AG09309 (cell line): ENCODE data around the gene ZC3H7A.

Experiments
- DNase-seq: peaks from one replicate; pipeline ENCODE4 v3.0.0-alpha.2; 2010; ENCODE audit warnings: low read depth
- H3K4me3 ChIP-seq: 2 replicates; pipeline ENCODE4 v1.5.1; 2011; ENCODE audit warnings: mild to moderate bottlenecking, low read depth, low read length, moderate library complexity; ENCODE audit not compliant: control insufficient read depth
- CTCF ChIP-seq: IDR thresholded peaks from 2 replicates; pipeline ENCODE4 v1.5.1; 2011; ENCODE audit warnings: mild to moderate bottlenecking, low read depth, low read length, inconsistent platforms; ENCODE audit not compliant: insufficient read depth, control insufficient read depth; ENCODE audit errors: missing control alignments

The ZC3H7A gene

DNA sequence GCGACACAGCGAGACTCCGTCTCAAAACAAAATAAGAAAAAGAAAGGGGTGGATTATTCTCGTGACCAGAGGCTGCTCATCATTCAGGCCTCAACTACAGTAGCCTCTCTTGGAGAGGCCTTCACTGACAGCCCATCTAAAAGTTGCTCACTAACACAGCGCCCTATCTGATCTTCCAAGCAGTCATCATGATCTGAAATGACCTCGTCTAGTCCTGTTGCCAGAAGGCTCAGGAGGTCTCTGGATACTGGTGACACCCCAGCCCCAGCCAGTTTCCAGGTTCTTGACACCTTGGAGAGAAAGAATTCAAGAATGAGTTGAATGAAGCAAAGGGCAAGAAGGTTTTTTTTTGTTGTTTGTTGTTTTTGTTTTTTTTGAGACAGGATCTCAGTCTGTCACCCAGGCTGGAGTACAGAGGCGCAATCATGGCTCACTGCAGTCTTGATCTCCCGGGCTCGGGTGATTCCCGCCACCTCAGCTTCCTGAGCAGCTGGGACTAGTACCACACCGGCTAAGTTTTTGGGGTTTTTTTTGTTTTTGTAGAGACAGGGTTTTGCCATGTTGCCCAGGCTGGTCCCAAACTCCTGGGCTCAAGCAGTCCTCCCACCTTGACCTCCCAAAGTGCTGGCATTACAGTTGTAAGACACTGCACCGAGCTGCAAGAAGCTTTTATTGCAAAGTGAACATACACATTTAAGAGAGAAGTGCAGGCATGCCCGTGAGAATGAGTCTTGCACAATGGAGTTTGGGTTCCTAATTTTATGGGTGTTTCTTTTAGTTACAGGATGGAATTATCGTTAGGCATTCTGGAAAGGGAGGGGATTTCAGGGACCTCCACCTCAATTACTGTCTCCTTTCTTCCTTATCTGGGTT, 2.7 kb upstream of the ZC3H7A start:
- no peak overlapping the region for H3K4me3 ChIP-seq
- TF ChIP-seq CTCF = no peak
- DNase-seq = no peak

- H3K4me3 ChIP-seq = no peak overlapping the region
- no peak for DNase-seq
- TF ChIP-seq CTCF = no peak
These were observed 1.9 kb upstream of the ZC3H7A start for GRCh38 chr16:11799017-11799381.

GRCh38 chr16:11797957-11798299, 870 bp upstream of the ZC3H7A start:
- no peak for TF ChIP-seq CTCF
- no peak for DNase-seq

DNA sequence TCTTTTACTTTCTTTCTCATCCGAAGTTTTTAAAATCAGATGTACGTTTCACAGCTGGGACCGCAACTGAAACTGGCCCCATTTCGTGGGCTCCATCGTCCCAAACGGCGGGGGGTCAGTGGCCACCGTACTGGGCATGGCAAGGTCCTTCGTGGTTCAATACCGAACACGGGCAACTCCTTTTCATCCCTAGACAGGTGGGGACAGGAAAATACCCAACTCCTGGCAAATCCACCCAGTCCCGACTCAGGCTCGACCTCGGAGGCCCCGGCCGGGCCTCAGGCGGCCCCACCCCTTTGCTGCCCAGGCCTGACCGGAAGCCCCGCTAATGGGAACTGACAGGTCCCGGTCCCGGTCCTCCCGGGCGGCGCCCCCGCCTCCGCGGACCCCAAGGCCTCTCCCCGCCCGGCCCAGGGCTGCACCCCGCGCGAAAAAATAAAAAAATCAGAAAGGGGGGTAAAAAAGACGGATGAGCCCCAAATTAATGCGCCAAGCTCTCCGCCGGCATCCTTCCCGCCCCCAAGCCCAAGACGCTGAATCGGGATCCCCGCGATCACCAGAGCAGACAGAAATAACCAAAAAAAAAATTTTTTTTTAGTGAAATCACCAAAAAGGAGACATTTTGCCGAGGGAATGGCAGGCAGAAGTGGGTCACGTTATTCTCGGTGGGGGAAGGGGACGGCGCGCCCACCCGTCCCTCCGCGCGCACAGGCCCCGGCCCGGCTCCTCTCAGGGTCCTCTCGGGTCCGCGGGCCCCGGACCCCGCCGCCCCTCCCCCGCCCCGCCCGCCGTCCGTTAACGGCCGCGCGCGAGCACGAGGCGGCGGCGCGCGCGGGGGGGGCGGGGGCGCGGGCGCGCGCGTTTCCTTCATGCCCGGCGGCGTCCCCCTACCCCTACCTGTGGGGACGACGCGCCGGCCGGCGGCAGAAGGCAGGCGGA, 562 bp downstream of the ZC3H7A start:
- peak overlapping the region; percentile 96 for H3K4me3 ChIP-seq
- TF ChIP-seq CTCF = no peak
- DNase-seq = no peak

More at GRCh38 chr16:11797957-11798299, 870 bp upstream of the ZC3H7A start:
- peak overlapping the region; percentile 60 for H3K4me3 ChIP-seq

DNA sequence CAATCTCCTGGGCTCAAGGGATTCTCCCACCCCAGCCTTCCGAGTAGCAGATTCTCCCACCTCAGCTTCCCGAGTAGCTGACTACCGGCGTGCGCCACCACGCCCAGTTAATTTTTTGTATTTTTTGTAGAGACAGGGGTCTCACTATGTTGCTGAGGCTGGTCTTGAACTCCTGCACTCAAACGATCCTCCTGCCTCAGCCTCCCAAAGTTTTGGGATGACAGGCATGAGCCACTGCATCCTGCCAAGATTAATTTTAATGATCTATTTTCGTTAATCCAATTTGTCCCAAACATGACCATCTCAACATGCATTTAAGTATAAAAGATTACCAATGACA, 1.2 kb downstream of the ZC3H7A start:
- peak overlapping the region; percentile 96 for H3K4me3 ChIP-seq
- DNase-seq = no peak
- TF ChIP-seq CTCF = no peak

DNA sequence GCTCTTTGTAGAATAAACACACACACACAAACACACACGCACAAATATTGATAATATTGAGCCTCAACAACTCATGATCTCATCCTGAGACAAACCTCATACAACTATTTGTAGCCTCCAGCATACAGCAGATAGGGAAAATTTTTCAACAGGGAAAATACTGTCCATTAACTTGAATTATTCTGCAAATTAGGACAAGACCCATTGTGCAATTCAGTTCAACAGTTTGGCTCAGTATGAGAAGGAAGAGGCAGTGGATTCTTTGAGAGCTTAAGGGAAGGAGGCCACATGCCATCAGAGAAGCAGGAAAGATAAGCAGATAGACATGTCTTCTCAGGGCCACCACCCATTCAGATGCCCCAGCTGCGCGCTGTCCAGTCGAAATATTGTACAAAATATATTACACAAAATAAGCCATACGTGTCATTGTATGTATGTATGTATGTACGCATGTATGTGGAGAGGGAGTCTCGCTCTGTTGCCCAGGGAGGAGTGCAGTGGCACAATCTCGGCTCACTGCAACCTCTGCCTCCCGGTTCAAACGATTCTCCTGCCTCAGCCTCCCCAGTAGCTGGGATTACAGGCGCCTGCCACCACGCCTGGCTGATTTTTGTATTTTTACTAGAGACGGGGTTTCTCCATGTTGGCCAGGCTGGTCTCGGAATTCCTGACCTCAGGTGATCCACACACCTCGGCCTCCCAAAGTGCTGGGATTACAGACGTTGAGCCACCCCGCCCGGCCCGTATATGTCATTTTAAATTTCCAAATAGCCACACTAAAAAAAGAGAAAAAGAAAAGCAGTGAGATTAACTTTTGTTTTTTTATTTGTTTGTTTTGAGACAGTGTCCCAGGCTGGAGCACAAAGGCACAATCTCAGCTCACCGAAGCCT, 1.8 kb downstream of the ZC3H7A start:
- no peak for DNase-seq
- peak overlapping the region; percentile 96 for H3K4me3 ChIP-seq
- TF ChIP-seq CTCF = no peak
